Measurements from ENCODE around the gene PDZD2.

Gene PDZD2

GRCh38 chr5:31702712-31703111 lies 63.8 kb downstream of the PDZD2 start:
- TF ChIP-seq CTCF (IDR thresholded peaks at IDR 0.05; ENCODE audit: insufficient read depth, low read depth, low read length, missing control alignments), result no peak

GRCh38 chr5:31703757-31704156 lies 64.8 kb downstream of the PDZD2 start:
- no peak overlapping the region for H3K4me3 ChIP-seq (ENCODE audit: low read length)
- DNase-seq (ENCODE audit: low read depth), result no peak
- no peak for TF ChIP-seq CTCF (IDR thresholded peaks at IDR 0.05; ENCODE audit: insufficient read depth, low read depth, low read length, missing control alignments)

More at GRCh38 chr5:31702712-31703111, 63.8 kb downstream of the PDZD2 start:
- no peak overlapping the region for H3K4me3 ChIP-seq (ENCODE audit: low read length)
- no peak for DNase-seq (ENCODE audit: low read depth)

GRCh38 chr5:31706186-31706585 lies 67.3 kb downstream of the PDZD2 start:
- no peak for DNase-seq (ENCODE audit: low read depth)
- TF ChIP-seq CTCF (IDR thresholded peaks at IDR 0.05; ENCODE audit: insufficient read depth, low read depth, low read length, missing control alignments), result no peak
- H3K4me3 ChIP-seq (ENCODE audit: low read length), result no peak overlapping the region

GRCh38 chr5:31707329-31707728 lies 68.4 kb downstream of the PDZD2 start:
- TF ChIP-seq CTCF (IDR thresholded peaks at IDR 0.05; ENCODE audit: insufficient read depth, low read depth, low read length, missing control alignments), result no peak
- H3K4me3 ChIP-seq (ENCODE audit: low read length), result no peak overlapping the region
- DNase-seq (ENCODE audit: low read depth), result peak; percentile 36

- TF ChIP-seq CTCF (IDR thresholded peaks at IDR 0.05; ENCODE audit: insufficient read depth, low read depth, low read length, missing control alignments), result no peak
- no peak for DNase-seq (ENCODE audit: low read depth)
- H3K4me3 ChIP-seq (ENCODE audit: low read length), result no peak overlapping the region
Measured at GRCh38 chr5:31708089-31708488, 69.2 kb downstream of the PDZD2 start.

GRCh38 chr5:31711363-31711762 lies 72.4 kb downstream of the PDZD2 start:
- no peak for TF ChIP-seq CTCF (IDR thresholded peaks at IDR 0.05; ENCODE audit: insufficient read depth, low read depth, low read length, missing control alignments)
- H3K4me3 ChIP-seq (ENCODE audit: low read length), result no peak overlapping the region
- DNase-seq (ENCODE audit: low read depth), result no peak

GRCh38 chr5:31711935-31712592 lies 73.1 kb downstream of the PDZD2 start:
- no peak for DNase-seq (ENCODE audit: low read depth)
- no peak overlapping the region for H3K4me3 ChIP-seq (ENCODE audit: low read length)
- TF ChIP-seq CTCF (IDR thresholded peaks at IDR 0.05; ENCODE audit: insufficient read depth, low read depth, low read length, missing control alignments), result no peak

Measured in epithelial cell of esophagus (primary cell).